IMR-90 (cell line): Measurements from ENCODE around the gene ZC3H12D.

Experiments
- BHLHE40 ChIP-seq: fragments of 150-350 bp; IDR thresholded peaks from 2 replicates; pipeline ENCODE4 v1.6.1; 2016; ENCODE audit warnings: mild to moderate bottlenecking, low read depth, low read length
- CEBPB ChIP-seq: IDR thresholded peaks from 2 replicates; pipeline ENCODE4 v1.6.1; 2012; ENCODE audit warnings: low read depth, low read length, improper control_type of control experiment
- FOS ChIP-seq: fragments of 150-350 bp; IDR thresholded peaks from 2 replicates; pipeline ENCODE4 v1.6.1; 2016; ENCODE audit warnings: low read depth, low read length
- MXI1 ChIP-seq: IDR thresholded peaks from 2 replicates; pipeline ENCODE4 v1.6.1; 2012; ENCODE audit warnings: low read depth, mild to moderate bottlenecking, low read length, moderate library complexity, borderline replicate concordance
- POLR2A ChIP-seq: IDR thresholded peaks from 2 replicates; pipeline ENCODE4 v1.6.1; 2012; ENCODE audit warnings: mild to moderate bottlenecking, low read depth, low read length
- RAD21 ChIP-seq: IDR thresholded peaks from 2 replicates; pipeline ENCODE4 v1.6.1; 2012; ENCODE audit warnings: low read length, improper control_type of control experiment
- RCOR1 ChIP-seq: IDR thresholded peaks from 2 replicates; pipeline ENCODE4 v1.6.1; 2012; ENCODE audit warnings: mild to moderate bottlenecking, low read length, improper control_type of control experiment; ENCODE audit not compliant: insufficient replicate concordance
- RFX5 ChIP-seq: IDR thresholded peaks from 2 replicates; pipeline ENCODE4 v1.8.0; 2012; ENCODE audit warnings: low read depth, mild to moderate bottlenecking, low read length, moderate library complexity
- SMC3 ChIP-seq: fragments of 150-350 bp; IDR thresholded peaks from 2 replicates; pipeline ENCODE4 v1.6.1; 2016; ENCODE audit warnings: low read depth, mild to moderate bottlenecking, antibody characterized with exemption, low read length, moderate library complexity
- TF ChIP-seq, protein P1 (sequence below): conservative IDR thresholded peaks from 2 replicates; pipeline ENCODE4 v1.5.1; 2012; ENCODE audit warnings: mild to moderate bottlenecking, low read depth, low read length, improper control_type of control experiment
- TF ChIP-seq, protein P2 (sequence below): fragments of 150-350 bp; IDR thresholded peaks from 2 replicates; pipeline ENCODE4 v1.6.1; 2017; ENCODE audit warnings: mild to moderate bottlenecking, antibody characterized with exemption, low read length, low read depth

DNA sequence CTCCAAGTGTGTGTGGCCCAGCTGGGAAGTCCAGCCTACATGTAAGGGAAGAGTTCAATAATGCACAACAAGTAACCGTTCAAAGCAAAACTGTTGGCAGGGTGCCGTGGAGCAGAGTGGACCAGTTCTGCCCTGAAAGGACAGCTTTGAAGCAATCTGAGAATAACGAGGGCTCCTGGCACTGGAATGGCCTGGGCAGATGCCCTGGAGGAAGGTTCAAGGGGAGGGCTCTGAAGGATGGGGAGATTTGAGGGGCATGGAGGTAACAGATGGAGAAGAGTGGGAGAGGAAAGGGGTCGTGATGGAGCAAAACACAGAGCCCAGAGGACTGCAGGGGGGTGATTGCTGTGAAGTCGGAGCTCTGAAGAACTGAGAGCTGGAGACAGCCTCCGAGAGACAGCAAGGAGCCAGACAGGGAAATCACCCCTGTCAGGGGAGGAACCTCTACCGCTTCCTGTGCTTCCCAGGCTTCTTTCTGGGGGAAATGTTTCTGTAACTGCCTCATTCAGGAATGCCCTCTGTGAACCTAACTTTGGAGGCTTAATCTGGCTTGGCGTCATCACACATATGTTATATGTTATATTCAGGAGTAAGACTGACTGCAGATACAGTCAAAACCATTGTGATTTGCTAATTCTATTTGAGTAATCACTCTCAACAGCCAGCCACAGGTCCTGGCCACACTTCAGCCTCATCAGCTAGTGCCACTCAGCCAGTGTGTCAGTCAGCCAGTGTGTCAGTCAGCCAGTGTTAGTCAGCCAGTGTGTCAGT lies 41.2 kb downstream of the ZC3H12D start:
- TF ChIP-seq POLR2A, result no peak
- TF ChIP-seq, protein P1, sequence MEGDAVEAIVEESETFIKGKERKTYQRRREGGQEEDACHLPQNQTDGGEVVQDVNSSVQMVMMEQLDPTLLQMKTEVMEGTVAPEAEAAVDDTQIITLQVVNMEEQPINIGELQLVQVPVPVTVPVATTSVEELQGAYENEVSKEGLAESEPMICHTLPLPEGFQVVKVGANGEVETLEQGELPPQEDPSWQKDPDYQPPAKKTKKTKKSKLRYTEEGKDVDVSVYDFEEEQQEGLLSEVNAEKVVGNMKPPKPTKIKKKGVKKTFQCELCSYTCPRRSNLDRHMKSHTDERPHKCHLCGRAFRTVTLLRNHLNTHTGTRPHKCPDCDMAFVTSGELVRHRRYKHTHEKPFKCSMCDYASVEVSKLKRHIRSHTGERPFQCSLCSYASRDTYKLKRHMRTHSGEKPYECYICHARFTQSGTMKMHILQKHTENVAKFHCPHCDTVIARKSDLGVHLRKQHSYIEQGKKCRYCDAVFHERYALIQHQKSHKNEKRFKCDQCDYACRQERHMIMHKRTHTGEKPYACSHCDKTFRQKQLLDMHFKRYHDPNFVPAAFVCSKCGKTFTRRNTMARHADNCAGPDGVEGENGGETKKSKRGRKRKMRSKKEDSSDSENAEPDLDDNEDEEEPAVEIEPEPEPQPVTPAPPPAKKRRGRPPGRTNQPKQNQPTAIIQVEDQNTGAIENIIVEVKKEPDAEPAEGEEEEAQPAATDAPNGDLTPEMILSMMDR, result no peak
- no peak for TF ChIP-seq CEBPB
- no peak for TF ChIP-seq FOS
- no peak for TF ChIP-seq BHLHE40
- TF ChIP-seq, protein P2, sequence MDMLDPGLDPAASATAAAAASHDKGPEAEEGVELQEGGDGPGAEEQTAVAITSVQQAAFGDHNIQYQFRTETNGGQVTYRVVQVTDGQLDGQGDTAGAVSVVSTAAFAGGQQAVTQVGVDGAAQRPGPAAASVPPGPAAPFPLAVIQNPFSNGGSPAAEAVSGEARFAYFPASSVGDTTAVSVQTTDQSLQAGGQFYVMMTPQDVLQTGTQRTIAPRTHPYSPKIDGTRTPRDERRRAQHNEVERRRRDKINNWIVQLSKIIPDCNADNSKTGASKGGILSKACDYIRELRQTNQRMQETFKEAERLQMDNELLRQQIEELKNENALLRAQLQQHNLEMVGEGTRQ, result no peak
- TF ChIP-seq SMC3, result no peak
- TF ChIP-seq RFX5, result no peak
- no peak for TF ChIP-seq MXI1
- TF ChIP-seq RCOR1, result no peak
- TF ChIP-seq RAD21, result no peak
